Parathyroid adenoma (tissue), 2 donors: ENCODE measurements around the gene RPS6KB2.

Experiments
- H2AFZ ChIP-seq: fragments of 300-600 bp; sonication (generic); one replicate; pipeline ENCODE4 v1.7.0; 2017; ENCODE audit warnings: antibody characterized with exemption, mild to moderate bottlenecking
- H3K27ac ChIP-seq: fragments of 300-600 bp; sonication (generic); one replicate; pipeline ENCODE4 v1.7.0; 2017
- H3K27me3 ChIP-seq: fragments of 300-600 bp; sonication (generic); one replicate; pipeline ENCODE4 v1.7.0; 2017; ENCODE audit warnings: low read length; ENCODE audit not compliant: control insufficient read depth, insufficient read depth
- H3K36me3 ChIP-seq: fragments of 300-600 bp; sonication (generic); one replicate; pipeline ENCODE4 v1.7.0; 2017; ENCODE audit warnings: low read length; ENCODE audit not compliant: control insufficient read depth, insufficient read depth
- H3K4me1 ChIP-seq: fragments of 300-600 bp; sonication (generic); one replicate; pipeline ENCODE4 v1.7.0; 2017; ENCODE audit warnings: control low read depth
- H3K4me2 ChIP-seq: fragments of 300-600 bp; sonication (generic); one replicate; pipeline ENCODE4 v1.7.0; 2017; ENCODE audit warnings: low read length
- H3K4me3 ChIP-seq: fragments of 300-600 bp; sonication (generic); one replicate; pipeline ENCODE4 v1.7.0; 2017; ENCODE audit warnings: low read depth, low read length
- H3K79me2 ChIP-seq: fragments of 300-600 bp; sonication (generic); one replicate; pipeline ENCODE4 v1.7.0; 2017; ENCODE audit warnings: control low read depth
- H3K9ac ChIP-seq: fragments of 300-600 bp; sonication (generic); one replicate; pipeline ENCODE4 v1.7.0; 2017; ENCODE audit warnings: mild to moderate bottlenecking
- H3K9me3 ChIP-seq: fragments of 300-600 bp; sonication (generic); one replicate; pipeline ENCODE4 v1.7.0; 2017; ENCODE audit warnings: low read length; ENCODE audit not compliant: control insufficient read depth
- CTCF ChIP-seq: fragments of 300-600 bp; sonication (generic); IDR thresholded peaks from one replicate; pipeline ENCODE4 v1.7.0; 2017; ENCODE audit warnings: antibody characterized with exemption, mild to moderate bottlenecking
- donor health status: primary hyperparathyroidism.

Gene RPS6KB2

GRCh38 chr11:67382276-67383136 lies 45.8 kb upstream of the RPS6KB2 start:
- no peak overlapping the region for H2AFZ ChIP-seq
- no peaks in the 10 kb centered on the region for H3K79me2 ChIP-seq
- peak; percentile 89 for TF ChIP-seq CTCF
- no peak overlapping the region for H3K27ac ChIP-seq
- no peaks in the 10 kb centered on the region for H3K36me3 ChIP-seq
- no peaks in the 10 kb centered on the region for H3K27me3 ChIP-seq
- H3K4me1 ChIP-seq: no peaks in the 10 kb centered on the region
- no peak overlapping the region for H3K9ac ChIP-seq
- H3K4me3 ChIP-seq: no peak overlapping the region
- no peaks in the 10 kb centered on the region for H3K9me3 ChIP-seq
- no peak overlapping the region for H3K4me2 ChIP-seq

DNA sequence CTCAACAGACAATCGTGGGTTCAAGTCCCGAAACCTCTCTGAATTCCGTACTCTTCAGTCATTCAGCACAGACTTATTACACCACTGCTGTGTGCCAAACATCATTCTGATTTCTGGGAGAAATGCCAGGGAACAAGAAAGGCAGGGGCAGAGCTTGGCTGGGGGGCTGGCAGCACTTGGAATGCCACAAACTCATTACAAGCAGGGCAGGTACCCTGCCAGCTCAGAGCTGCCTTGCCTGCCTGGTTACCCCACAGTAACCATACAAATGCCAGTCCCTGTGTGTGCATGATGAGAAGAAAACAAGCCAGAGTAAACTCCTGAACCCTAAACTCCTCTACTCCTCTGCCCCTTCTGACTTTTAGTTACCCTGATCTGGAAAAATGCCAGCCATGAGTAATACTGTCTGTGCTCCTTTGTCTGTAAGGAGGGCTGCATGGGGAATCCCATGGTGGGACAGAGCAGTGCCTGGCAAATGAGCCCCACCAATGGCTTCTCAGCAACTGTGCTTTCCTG lies 43.4 kb upstream of the RPS6KB2 start:
- H2AFZ ChIP-seq: no peak overlapping the region
- H3K79me2 ChIP-seq: no peaks in the 10 kb centered on the region
- no peak overlapping the region for H3K4me3 ChIP-seq
- no peaks in the 10 kb centered on the region for H3K27me3 ChIP-seq
- no peak for TF ChIP-seq CTCF
- H3K4me1 ChIP-seq: no peaks in the 10 kb centered on the region
- H3K9ac ChIP-seq: no peak overlapping the region
- H3K36me3 ChIP-seq: no peaks in the 10 kb centered on the region
- H3K27ac ChIP-seq: no peak overlapping the region
- no peak overlapping the region for H3K4me2 ChIP-seq
- H3K9me3 ChIP-seq: no peaks in the 10 kb centered on the region

GRCh38 chr11:67387069-67387468 lies 41.2 kb upstream of the RPS6KB2 start:
- Histone ChIP-seq H3K36me3 (no peaks in the 10 kb centered on the region), H3K4me3 (no peak overlapping the region), H3K79me2 (no peaks in the 10 kb centered on the region), H3K27ac (no peak overlapping the region), H2AFZ (no peak overlapping the region), H3K27me3 (no peaks in the 10 kb centered on the region), H3K9ac (no peak overlapping the region), H3K4me1 (no peaks in the 10 kb centered on the region), H3K9me3 (no peaks in the 10 kb centered on the region), H3K4me2 (no peak overlapping the region)
- TF ChIP-seq CTCF: no peak

- H3K27me3 ChIP-seq: no peaks in the 10 kb centered on the region
- H3K36me3 ChIP-seq: no peaks in the 10 kb centered on the region
- no peak overlapping the region for H3K4me2 ChIP-seq
- H3K9ac ChIP-seq: no peak overlapping the region
- no peak overlapping the region for H2AFZ ChIP-seq
- H3K4me1 ChIP-seq: no peaks in the 10 kb centered on the region
- no peak overlapping the region for H3K27ac ChIP-seq
- H3K4me3 ChIP-seq: no peak overlapping the region
- TF ChIP-seq CTCF: no peak
- no peaks in the 10 kb centered on the region for H3K9me3 ChIP-seq
- H3K79me2 ChIP-seq: no peaks in the 10 kb centered on the region
Observed at GRCh38 chr11:67387518-67387917, 40.8 kb upstream of the RPS6KB2 start.

GRCh38 chr11:67389477-67389876 lies 38.8 kb upstream of the RPS6KB2 start:
- H3K9me3 ChIP-seq: no peaks in the 10 kb centered on the region
- no peaks in the 10 kb centered on the region for H3K4me1 ChIP-seq
- H3K36me3 ChIP-seq: no peaks in the 10 kb centered on the region
- TF ChIP-seq CTCF: peak; percentile 26
- no peak overlapping the region for H2AFZ ChIP-seq
- no peak overlapping the region for H3K9ac ChIP-seq
- no peak overlapping the region for H3K4me2 ChIP-seq
- H3K27me3 ChIP-seq: no peaks in the 10 kb centered on the region
- no peaks in the 10 kb centered on the region for H3K79me2 ChIP-seq
- H3K27ac ChIP-seq: no peak overlapping the region
- H3K4me3 ChIP-seq: no peak overlapping the region
